Stimulated activated CD4-positive, alpha-beta T cell treated with anti-CD3 and anti-CD28 coated beads, Interleukin-1b, Interleukin-23, amount 100 ng/mL, for 48 hours (primary cell): ENCODE measurements around the gene TNIK.
"Not testable (repeated sequence)": the region's sequence is repeated elsewhere in the genome, so short reads cannot be mapped to it uniquely, and the experiment has no call there.

ENCODE experiments used
- DNase-seq: peaks from one replicate; pipeline ENCODE4 v3.0.0-alpha.2; 2020

TNIK gene

DNA sequence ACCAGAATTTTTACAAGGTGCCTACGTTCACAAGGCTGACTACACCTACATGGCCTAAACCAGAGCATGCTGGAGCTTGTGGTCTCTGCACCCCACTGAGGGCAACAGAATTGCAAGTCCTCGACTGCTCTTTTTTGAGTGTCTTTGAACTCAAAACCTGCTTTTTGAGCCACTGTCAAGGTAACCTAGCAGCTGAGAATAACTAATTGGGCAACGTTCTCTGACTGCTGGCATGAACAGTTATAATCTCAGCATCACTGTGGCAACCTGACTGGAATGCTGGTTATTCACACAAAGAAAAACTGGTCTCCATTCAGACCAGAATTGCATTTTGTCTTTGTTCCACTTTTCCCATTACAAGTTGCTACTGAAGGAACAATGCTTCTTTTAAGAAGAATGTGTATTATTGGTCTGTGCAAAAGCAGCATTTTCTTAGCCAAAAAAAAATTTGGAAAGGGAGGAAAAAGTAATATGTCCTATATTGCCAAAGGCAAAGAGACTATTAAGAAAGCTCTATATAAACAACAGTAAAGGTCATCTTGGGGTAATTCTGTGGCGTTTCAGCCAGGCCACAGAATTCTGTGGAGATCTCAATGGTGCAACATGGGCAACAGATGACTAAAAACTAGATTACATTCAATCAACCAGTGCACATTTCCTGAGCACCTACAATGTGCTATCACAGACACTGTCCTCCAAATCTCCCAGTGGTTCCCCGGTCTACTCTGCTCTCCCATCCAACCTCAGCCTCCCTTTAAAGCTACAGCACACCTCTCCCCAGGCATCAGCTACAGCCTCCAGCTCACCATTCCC is 76.8 kb downstream of the TNIK start:
- no peak for DNase-seq

DNA sequence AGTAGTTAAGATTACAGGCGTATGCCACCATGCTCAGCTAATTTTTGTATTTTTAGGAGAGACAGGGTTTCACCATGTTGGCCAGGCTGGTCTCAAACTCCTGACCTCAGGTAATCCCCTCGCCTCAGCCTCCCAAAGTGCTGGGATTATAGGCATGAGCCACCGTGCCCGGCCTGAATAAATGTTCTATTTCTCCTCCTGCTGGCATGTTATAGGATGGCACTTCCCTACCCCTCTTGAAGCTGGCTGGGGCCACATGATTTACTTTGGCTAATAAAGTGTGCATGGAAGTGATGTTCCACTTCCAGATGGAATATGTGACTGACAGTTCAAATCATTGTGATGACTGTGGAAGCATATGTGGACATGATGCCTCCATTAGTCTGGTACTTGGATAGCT is 77.9 kb downstream of the TNIK start:
- DNase-seq, result not testable (repeated sequence)

DNA sequence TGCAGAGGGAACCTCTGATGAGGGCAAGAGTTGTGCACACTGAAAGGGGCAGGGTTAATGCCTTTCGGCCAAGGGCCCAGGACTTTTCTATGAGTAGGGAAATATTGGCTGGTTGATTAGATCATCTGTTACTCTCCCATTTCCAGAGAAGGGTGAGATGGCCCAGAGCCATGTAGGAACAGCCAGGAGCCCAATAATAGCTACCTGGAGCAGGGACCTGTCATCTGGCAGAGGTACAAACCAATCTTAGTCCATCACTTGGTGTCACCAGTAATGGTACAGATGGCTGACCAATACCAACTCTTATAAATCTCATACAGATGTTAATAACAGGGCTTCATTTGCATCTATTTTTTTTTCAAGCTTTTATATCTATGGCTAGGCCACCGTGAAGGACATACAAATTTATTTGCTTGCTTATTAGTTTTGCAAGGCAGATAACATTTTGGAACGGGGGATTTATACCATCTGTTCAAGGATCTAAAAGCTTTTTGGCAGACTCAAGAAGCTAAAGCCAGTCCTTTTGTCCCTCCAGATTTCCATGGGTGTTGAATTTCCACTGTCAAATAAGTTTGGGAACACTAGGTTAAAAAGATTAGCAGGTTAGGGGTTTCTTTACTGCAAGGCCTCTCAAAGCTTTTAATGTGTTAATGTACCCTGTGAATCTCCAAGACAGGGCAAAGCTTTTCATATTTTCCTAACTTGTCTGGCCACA is 79.3 kb downstream of the TNIK start:
- no peak for DNase-seq

DNA sequence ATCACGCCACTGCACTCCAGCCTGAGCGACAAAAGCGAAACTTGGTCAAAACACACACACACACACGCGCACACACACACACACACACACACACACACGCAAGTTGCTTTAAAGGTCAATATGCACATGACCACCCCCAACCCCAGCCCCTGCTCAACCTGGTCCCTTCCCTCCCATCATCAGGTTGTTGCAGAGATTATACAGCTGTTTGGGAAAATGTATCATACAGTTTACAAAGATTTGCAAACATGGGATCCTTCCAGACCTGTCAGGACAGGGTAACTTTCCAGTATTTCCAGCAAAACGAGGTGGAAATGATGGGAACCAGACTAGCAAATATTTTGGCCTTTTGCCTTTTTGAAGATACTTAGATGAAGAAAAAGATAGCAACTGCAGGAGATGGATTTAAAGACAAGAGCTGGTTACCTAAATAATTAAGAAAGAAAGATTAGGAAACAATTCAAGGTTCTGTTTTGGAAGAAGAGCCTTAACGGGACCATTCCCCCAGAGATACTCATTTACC is 80.2 kb downstream of the TNIK start:
- no peak for DNase-seq

DNA sequence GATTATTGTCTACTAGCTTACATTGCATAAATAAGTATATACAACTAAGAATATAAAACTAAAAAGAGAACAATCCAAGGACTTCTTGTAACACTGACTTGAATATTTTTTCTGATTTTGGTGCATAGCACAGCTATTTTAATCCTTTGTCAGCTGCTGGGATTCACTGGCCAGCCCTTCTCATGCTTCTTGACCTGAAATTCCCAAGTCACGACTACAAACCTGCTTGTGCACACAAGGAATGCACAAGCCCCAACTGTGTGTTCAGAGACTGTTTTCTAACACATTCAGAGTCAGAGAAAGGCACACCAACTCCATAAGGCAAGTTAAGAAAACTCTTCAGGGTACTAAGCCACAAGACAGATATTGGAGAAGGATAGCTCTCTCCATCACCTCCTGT is 80.9 kb downstream of the TNIK start:
- no peak for DNase-seq

DNA sequence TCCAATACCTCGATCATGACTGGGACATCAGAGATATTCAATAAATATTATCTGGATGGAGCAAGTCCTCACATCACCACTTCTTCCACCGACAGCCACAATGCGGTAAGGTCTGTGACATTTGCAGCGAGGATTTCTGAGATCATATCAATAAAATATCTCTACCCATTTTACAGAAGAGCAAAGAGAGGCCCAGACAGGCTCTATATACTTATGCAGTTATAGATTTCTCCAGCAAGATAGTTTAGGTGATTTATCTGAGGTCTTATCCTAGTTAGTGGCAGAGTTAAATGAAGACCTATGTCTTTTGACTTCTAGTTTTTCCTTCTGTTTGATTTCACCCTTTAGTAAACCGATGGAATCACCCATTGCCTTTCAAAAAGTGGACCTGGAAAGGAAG is 81.6 kb downstream of the TNIK start:
- no peak for DNase-seq

DNA sequence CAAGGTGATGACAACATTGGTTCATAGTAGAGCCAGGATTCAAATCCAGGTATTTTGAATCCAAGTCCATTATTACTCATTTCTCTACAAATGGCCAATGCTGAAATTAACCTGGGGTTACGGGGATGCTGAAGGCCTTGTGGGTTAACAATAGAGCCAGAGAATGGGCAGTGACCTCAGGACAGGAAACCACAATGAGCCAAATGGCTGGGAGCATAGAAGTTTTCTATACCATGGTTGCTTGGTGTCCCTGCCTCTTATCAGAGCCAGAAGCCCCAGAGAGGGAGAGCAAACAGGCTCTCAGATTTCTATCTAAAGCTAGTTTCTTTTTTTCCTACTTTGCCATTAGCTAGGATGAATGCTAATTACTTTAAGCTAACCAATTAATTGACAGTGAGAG is 82.3 kb downstream of the TNIK start:
- no peak for DNase-seq

DNA sequence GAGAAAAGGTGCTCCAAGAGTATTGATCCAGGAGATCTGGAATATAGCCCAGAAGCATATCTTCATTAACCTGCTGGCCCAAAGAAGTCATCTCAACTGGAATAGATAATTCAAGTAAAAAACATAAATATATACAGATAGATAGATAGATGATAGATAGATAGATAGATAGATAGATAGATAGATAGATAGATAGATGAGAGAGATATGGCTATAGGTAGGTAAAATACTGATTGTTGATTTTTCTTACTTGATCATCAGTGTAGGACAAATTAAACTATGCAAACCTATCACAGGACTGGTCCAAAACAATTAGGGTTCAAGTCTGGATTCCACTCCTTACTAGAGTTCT is 83.6 kb downstream of the TNIK start:
- no peak for DNase-seq

DNA sequence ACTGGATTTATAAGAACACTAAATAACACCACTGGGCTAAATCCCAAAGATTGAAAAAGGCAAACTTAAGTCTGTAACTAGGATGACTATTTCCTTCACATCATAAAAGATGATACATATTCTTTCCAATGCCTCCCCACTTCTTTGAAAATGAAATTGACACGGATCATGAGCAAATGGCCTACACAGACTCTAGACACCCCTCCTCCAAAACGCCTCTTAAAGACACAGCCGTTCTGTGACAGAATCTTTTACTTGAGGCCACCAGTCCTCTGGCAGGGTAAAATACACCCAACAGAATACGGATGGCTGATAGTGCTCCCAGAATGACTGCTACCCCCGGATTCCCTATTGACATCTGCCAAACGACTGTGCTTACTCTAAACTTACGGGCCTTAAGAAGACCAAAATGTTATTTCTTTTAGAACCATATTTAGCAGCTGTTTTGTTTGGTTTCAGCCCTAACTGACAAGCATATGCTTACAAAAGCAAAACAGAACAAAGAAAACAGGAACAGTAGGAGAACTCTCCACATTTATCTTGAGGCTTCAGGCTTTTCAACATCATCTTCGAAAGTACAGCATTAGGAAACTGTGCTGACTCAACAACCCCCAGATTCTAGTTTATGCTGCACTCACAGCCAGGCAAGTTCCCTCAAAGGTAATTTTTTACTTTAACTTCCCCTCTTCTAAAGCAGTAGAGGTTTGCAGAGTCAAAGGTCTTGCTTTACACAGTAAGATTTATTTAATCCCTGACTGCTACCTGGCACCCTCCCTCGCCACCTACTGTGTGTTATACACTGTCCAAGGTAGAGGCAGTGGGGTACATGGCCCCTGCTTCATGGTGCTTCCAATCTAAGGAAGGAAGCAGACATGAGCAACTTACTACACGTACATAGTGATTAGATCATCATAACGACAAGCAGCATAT is 84.3 kb downstream of the TNIK start:
- no peak for DNase-seq

DNA sequence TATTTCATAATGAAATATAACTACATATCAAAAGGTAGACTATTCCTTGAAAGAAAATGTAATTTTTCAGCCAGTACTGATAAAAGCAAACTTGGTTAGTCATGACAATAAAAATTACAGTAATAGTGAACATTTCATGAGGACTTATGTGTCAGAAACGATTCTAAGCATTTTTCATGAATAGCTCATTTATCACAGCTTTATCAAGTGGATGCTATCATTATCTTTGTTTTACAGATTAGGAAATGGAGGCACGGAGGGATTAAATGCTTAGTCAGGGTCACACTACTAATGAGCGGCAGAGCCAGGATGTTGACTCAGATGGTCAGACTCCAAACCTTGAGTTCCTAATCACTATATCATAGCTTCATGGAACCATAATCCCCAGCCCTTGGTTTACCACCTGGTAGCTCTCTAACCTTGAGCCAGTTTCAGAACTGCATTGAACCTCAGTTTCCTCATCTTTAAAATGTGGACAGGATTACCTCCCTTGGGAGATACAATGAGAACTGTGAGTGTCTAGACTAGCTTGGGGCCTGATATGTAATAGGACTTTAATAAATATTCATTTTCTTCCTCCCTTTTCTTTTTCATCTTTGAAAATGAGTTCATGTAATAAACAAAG is 85.4 kb downstream of the TNIK start:
- DNase-seq, result no peak

DNA sequence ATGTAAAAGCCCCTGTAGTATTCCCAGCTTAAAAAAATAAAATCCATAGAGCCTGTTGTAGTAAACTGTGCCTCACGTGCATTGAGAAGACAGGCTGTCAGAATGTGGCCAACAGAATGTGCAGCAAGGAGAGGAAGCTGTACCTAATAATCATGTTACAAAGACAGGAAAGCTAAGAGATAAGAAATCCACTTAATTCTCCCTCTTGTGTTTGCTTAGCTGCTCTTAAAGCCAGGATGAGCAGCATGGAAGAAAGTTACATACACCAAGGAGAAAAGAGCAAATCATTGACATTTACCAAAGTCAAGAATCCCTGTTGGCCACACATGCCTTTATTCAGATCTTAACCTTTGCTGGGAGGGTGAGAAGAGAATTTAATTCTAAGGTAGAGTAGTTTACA is 85.9 kb downstream of the TNIK start:
- DNase-seq, result no peak

DNA sequence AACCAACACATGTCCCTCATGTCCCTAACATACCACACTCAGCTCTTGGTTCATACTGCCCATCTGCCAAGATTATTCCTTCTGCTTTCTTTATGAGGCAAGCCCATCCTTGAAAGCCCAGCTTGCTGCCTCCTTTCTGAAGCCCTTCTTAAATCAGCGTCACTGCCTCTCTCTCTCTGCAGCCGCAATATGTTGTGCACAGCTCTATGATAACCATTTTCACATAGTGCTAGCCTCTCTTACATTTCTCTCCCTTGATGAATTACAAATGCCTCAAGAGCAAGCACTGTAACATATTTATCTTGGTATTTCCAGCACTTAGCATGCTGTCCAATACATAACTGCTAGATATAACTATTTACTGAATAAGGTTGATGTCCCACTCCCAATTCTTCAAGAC is 86.5 kb downstream of the TNIK start:
- no peak for DNase-seq

DNA sequence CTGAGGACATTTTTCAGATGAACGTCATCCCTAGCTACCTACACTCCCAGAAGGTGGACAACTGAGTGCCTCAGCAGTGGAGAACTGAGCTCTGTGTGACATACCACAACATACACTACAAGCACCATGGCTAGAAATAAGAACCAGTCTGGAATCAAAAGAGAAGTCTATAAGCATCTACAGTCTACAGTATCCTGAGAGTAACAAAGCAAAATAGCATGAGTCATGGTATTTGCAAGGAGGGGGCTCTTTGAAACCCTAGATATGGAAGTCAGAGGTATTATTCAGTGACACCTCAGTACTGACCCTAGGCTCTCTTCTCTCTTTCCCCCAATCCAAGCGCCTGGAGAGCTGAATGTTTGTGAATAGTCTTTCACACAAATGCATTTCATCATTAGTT is 87.5 kb downstream of the TNIK start:
- DNase-seq, result no peak

DNA sequence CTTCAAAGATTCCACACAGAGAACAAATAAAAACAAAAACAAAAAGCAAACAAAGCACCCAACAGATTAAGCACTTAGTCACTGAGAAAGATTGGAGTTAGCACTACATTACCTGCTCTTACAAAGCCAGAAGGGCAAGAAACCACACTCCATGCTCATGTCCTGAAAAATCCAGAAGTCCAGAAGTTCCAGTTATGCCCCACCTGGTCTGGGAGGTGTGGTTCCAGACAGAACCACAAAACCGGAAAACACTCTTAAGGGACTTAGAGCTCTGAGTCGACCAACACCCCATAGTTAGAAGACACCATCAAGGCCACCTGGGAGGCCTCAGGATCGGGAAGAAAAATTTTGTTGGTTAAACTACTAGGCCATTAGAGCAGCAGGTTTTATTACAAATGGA is 88.9 kb downstream of the TNIK start:
- DNase-seq, result no peak

DNA sequence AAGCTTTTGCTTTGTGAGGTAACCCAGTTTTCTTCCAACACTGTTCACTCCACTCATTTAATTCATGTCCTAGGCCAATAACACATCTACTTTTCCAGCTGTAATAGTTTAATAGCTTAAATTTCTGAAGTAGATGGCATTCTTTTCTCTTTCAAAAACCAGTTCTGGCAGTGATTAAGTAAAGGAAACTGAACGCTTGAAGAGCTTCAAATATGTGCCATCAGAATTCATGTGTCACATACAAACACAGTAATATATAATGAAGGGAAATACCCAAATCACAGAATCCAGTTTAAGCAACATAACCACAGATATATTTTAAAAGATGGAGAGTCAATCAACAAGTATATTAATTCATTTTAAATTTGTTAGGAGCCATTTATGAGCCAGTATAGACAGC is 91.0 kb downstream of the TNIK start:
- DNase-seq, result no peak

DNA sequence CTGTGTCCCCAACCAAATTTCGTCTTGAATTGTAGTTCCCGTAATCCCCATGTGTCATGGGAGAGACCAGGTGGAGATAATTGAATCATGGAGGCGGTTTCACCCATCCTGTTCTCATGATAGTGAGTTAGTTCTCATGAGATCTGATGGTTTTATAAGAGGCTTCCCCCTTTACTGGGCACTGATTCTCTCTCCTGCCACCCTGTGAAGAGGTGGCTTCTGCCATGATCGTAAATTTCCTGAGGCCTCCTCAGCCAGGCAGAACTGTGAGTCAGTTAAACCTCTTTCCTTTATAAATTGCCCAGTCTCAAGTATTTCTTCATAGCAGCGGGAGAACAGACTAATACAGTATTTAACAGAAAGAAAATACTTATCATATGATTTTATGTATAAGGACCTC is 93.5 kb downstream of the TNIK start:
- DNase-seq, result not testable (repeated sequence)

DNA sequence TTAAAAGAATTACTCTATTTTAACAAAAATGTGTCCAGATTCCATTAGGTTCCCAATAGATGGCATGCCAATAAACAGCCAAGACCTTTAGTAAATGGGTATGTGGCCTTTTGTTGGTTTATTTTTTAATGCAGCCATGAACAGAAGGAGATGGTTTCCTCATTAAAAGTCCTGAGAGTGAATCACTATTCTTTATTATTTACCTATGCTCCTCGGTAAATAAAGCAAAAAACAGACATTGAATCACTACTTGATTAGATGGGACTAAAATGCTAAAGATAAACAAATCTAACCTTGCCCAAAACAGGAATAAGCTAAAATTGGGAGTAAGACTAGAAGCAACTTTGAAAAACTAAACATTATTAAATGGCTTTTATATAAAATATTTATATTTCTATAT is 94.2 kb downstream of the TNIK start:
- no peak for DNase-seq

DNA sequence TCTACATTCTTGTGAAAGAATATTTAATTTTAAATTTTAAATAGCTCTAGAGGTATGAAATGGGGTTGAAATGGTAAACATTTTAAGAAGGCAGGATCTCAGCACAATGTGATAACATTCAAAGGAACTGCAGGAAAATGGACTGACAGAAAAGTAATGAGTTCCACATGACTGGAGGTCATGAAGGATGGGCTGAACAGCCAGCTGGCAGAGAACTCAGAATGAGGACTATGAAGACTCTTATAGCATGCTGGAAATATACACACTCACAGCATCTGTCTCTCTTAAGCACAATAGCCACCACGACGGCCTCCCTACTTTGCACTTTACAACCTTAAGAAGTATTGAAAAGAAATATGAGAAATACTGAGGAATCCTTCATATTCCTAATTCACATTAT is 94.7 kb downstream of the TNIK start:
- DNase-seq, result no peak

DNA sequence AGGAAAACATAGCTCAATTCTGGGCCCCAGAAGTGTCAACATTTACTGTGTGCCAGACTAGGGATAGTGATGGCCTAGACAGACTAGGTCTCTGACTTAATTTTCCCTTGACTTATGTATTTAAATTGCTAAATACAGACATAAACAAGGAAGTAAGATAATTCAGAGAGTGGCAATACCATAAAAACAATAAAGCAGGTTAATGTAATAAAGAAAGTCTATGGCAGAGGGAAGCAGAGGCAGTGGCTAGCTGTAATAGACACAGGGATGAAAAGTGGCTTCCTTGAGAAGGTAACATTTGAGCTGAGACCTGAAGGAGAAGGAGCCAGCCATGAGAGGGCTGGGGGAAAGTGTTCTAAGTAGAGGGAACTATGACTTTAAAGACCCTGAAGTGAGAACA is 95.7 kb downstream of the TNIK start:
- no peak for DNase-seq

DNA sequence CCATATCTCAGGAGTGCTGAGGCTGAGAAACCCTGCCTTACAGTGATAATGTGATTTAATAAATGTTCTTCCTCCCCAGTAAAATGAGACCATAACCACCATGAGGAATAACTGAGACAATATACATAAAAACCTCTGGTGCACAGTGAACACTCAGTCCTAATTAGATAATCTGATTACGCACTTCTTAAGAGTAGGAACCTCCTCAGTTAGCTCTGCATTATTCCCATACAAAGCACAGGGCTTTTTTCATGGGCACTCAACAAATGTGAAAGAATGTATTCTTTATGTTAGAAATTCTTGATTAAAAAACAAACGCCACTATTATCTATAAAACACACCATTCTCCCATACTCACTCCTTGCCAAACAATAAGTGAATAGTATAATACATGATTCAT is 97.0 kb downstream of the TNIK start:
- no peak for DNase-seq

DNA sequence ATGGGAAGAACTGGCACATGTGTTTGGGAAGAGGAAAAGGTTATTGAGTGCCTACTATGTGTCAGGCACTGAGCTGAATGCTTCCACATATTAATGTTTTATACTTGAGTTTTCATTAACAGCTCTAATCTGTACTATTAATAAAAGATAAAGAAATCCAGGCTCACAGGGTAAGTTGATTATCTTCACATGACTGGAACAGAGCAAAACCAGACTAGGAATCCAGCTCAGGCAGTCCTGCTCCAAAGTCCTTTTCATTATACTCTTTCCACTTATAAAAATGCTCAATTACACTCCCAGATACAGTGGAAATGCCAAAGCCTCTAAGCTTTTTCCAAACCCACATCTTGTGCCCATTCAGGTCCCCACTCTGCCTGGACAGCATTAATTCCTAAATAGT is 97.6 kb downstream of the TNIK start:
- no peak for DNase-seq

DNA sequence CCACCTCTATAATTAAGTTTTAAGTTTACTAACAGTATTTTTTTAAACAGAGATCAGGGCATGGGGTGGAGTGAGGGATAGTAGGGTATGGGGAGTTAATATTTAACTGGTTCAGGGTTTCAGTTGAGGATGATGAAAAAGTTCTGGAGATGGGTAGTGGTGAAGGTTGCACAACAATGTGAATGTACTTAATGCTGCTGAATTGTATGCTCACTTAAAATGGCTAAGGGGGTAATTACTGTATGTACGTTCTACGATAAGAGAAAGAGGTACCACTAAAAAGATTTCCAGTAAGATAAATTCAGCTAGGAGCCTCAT is 101.4 kb downstream of the TNIK start:
- DNase-seq, result no peak

DNA sequence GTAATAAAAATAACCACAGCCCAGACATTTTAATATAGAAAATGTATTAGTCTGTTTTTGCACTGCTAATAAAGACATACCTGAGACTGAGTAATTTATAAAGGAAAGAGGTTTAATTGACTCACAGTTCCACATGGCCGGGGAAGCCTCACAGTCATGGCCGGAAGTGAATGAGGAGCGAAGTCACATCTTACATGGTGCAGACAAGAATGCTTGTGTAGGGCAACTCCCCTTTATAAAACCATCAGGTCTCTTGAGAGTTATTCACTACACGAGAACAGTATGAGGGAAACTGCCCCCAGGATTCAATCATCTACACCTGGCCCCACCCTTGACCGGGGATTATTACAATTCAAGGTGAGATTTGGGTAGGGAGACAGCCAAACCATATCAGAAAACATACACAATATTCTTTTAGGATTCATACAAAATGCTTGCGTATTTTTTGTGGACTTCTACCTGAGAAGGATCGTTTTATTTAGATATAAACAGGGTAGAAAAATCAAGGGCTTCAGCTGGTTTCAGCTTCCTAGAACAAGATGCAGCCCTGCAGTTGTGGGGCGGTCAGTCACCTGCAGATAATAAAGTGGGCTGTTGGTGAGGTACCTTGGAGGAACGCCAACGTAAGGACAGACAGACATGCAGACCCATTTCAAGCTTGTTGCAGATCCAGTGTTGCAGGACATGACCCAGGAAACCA is 101.9 kb downstream of the TNIK start:
- no peak for DNase-seq
